Neural progenitor cell (in vitro differentiated cells): Measurements from ENCODE around the gene CLEC17A.
"Not testable (repeated sequence)": the region's sequence is repeated elsewhere in the genome, so short reads cannot be mapped to it uniquely, and the experiment has no call there.

ENCODE experiments used
- CTCF ChIP-seq: fragments of 200-600 bp; sonication (generic); IDR thresholded peaks from 2 replicates; pipeline ENCODE4 v1.5.1; 2017; ENCODE audit warnings: antibody characterized with exemption, mild to moderate bottlenecking
- EZH2 ChIP-seq: fragments of 200-600 bp; sonication (generic); IDR thresholded peaks from 2 replicates; pipeline ENCODE4 v1.6.1; 2017; ENCODE audit warnings: antibody characterized with exemption, mild to moderate bottlenecking, moderate library complexity
- EZH2phosphoT487 ChIP-seq: fragments of 200-600 bp; sonication (generic); IDR thresholded peaks from 2 replicates; pipeline ENCODE4 v1.6.1; 2017; ENCODE audit warnings: antibody characterized with exemption

- TF ChIP-seq CTCF, EZH2, EZH2phosphoT487: not testable (repeated sequence)
Measured at GRCh38 chr19:14541979-14542378, 40.9 kb upstream of the CLEC17A start.
